ENCODE data around the gene MUC4. TPM values are rescaled to one million over a fixed set of nuclear protein-coding genes. Genes with fewer than 3 reads are reported as not detected.

The MUC4 gene
- total RNA-seq, 2 donors from 2014 or later: 8.6 to 12.0 TPM

- TF ChIP-seq CTCF (IDR thresholded peaks at IDR 0.05) (no peak), POLR2AphosphoS5 (IDR thresholded peaks at IDR 0.05) (no peak), POLR2A (IDR thresholded peaks at IDR 0.05) (no peak)
- no peaks in the 10 kb centered on the region for H3K9me3 ChIP-seq
- no peak overlapping the region for H3K27ac ChIP-seq
- H3K4me1 ChIP-seq (replicated peaks): no peaks in the 10 kb centered on the region
- no peak overlapping the region for H3K4me3 ChIP-seq
- 86% methylated on average over 16 of the region's 16 CpGs for WGBS
- intact Hi-C loops (cut with DNase I): no loop called here
- H3K36me3 ChIP-seq: no peaks in the 10 kb centered on the region
- no peak for DNase-seq (ENCODE audit: low spot score)
- H3K27me3 ChIP-seq (replicated peaks; ENCODE audit: insufficient read depth): no peaks in the 10 kb centered on the region
Observed at GRCh38 chr3:195770081-195770840, 41.5 kb downstream of the MUC4 start.

GRCh38 chr3:195769551-195769950 is 42.2 kb downstream of the MUC4 start:
- Histone ChIP-seq H3K4me3 (no peak overlapping the region), H3K27ac (no peak overlapping the region), H3K9me3 (no peaks in the 10 kb centered on the region), H3K36me3 (no peaks in the 10 kb centered on the region), H3K4me1 (replicated peaks) (no peaks in the 10 kb centered on the region), H3K27me3 (replicated peaks; ENCODE audit: insufficient read depth) (no peaks in the 10 kb centered on the region)
- WGBS: 89% methylated on average over 10 of the region's 10 CpGs
- no peak for DNase-seq (ENCODE audit: low spot score)
- TF ChIP-seq CTCF (IDR thresholded peaks at IDR 0.05) (no peak), POLR2AphosphoS5 (IDR thresholded peaks at IDR 0.05) (no peak), POLR2A (IDR thresholded peaks at IDR 0.05) (no peak)
- intact Hi-C loops (cut with DNase I): no loop called here

GRCh38 chr3:195768831-195769303 is 42.9 kb downstream of the MUC4 start:
- TF ChIP-seq POLR2A (IDR thresholded peaks at IDR 0.05) (no peak), POLR2AphosphoS5 (IDR thresholded peaks at IDR 0.05) (no peak), CTCF (IDR thresholded peaks at IDR 0.05) (no peak)
- H3K36me3 ChIP-seq: no peaks in the 10 kb centered on the region
- no peaks in the 10 kb centered on the region for H3K27me3 ChIP-seq (replicated peaks; ENCODE audit: insufficient read depth)
- no peak overlapping the region for H3K27ac ChIP-seq
- 74% methylated on average over 15 of the region's 17 CpGs for WGBS
- H3K9me3 ChIP-seq: no peaks in the 10 kb centered on the region
- no peaks in the 10 kb centered on the region for H3K4me1 ChIP-seq (replicated peaks)
- DNase-seq (ENCODE audit: low spot score): no peak
- intact Hi-C loops (cut with DNase I): no loop called here
- H3K4me3 ChIP-seq: no peak overlapping the region

- Histone ChIP-seq H3K27ac (no peak overlapping the region), H3K36me3 (no peaks in the 10 kb centered on the region), H3K4me1 (replicated peaks) (no peaks in the 10 kb centered on the region), H3K4me3 (no peak overlapping the region), H3K27me3 (replicated peaks; ENCODE audit: insufficient read depth) (no peaks in the 10 kb centered on the region), H3K9me3 (no peaks in the 10 kb centered on the region)
- no peak for DNase-seq (ENCODE audit: low spot score)
- TF ChIP-seq CTCF (IDR thresholded peaks at IDR 0.05) (no peak), POLR2A (IDR thresholded peaks at IDR 0.05) (no peak), POLR2AphosphoS5 (IDR thresholded peaks at IDR 0.05) (no peak)
- WGBS: 69% methylated on average over 6 of the region's 6 CpGs
- intact Hi-C loops (cut with DNase I): no loop called here
Observed at GRCh38 chr3:195768414-195768813, 43.3 kb downstream of the MUC4 start.

GRCh38 chr3:195767792-195768191 is 43.9 kb downstream of the MUC4 start:
- intact Hi-C loops (cut with DNase I): no loop called here
- 73% methylated on average over 10 of the region's 10 CpGs for WGBS
- TF ChIP-seq POLR2A (IDR thresholded peaks at IDR 0.05): no peak
- Histone ChIP-seq H3K36me3 (no peaks in the 10 kb centered on the region), H3K27me3 (replicated peaks; ENCODE audit: insufficient read depth) (no peaks in the 10 kb centered on the region), H3K4me3 (no peak overlapping the region), H3K27ac (no peak overlapping the region), H3K4me1 (replicated peaks) (no peaks in the 10 kb centered on the region), H3K9me3 (no peaks in the 10 kb centered on the region)
- no peak for DNase-seq (ENCODE audit: low spot score)

Measured in prostate gland (tissue), 2 donors.